Uterus (tissue), 4 donors: Measurements from ENCODE around the gene TBC1D10A. TPM values are rescaled to one million over a fixed set of nuclear protein-coding genes. Genes with fewer than 3 reads are reported as not detected.

ENCODE experiments used
- DNase-seq, 2 donors: peaks; one replicate each; pipeline ENCODE4 v3.0.0-alpha.2; 2019 to 2020
- H3K27ac ChIP-seq, 2 donors: fragments of 200-600 bp; sonication (generic); 1 replicate in 1 of 2; 2 replicates in 1 of 2; pipeline ENCODE4 v1.5.1; 2016 to 2018
- H3K27me3 ChIP-seq, 2 donors: fragments of 200-600 bp; sonication (generic); one replicate each; pipeline ENCODE4 v1.5.1; 2018 to 2019; ENCODE audit warnings: control low read depth in 1 of 2
- H3K36me3 ChIP-seq, 2 donors: fragments of 200-600 bp; sonication (generic); one replicate each; pipeline ENCODE4 v1.5.1; 2019; ENCODE audit warnings: control low read depth in 1 of 2
- H3K4me1 ChIP-seq, 2 donors: fragments of 200-600 bp; sonication (generic); one replicate each; pipeline ENCODE4 v1.5.1; 2018 to 2019; ENCODE audit warnings: control low read depth in 1 of 2
- H3K4me3 ChIP-seq, 2 donors: fragments of 200-600 bp; sonication (generic); 1 replicate in 1 of 2; 2 replicates in 1 of 2; pipeline ENCODE4 v1.5.1; 2018 to 2019; ENCODE audit warnings: mild to moderate bottlenecking in 1 of 2
- H3K9me3 ChIP-seq, 2 donors: fragments of 200-600 bp; sonication (generic); one replicate each; pipeline ENCODE4 v1.5.1; 2019; ENCODE audit warnings: control low read depth in 1 of 2
- POLR2A ChIP-seq, 2 donors: fragments of 450-650 bp; IDR thresholded peaks; one replicate each; pipeline ENCODE4 v1.6.1; 2016; ENCODE audit warnings: antibody characterized with exemption in 2 of 2, mild to moderate bottlenecking in 1 of 2, moderate library complexity in 1 of 2
- intact Hi-C: fragments of 100-400 bp; cut with DNase I; formaldehyde crosslinking; loops from one replicate; pipeline ENCODE4 v1.15.1; 2023; ENCODE audit warnings: low total_unique reads
- total RNA-seq, 4 donors: library from RNA; depleted of rRNA in 3 of 4; stranded (reverse); fragments of >200 nt in 3 of 4; gene quantifications; one replicate each; pipeline versions ENCODE4 v1.1.0 to v1.2.4, GENCODE V29; 2014 to 2023
- TF ChIP-seq, protein P1 (sequence below), 4 experiments: fragments of 200-600 bp in 2 of 4; fragments of 450-650 bp in 2 of 4; sonication (generic) in 2 of 4; IDR thresholded peaks; one replicate each; pipeline ENCODE4 v1.5.1; 2016 to 2019; ENCODE audit warnings: antibody characterized with exemption in 4 of 4, mild to moderate bottlenecking in 2 of 4, moderate library complexity in 1 of 4
- donor health status: DM: yes; HTN: yes; CAD: no.

TBC1D10A gene
- total RNA-seq, 4 donors from 2014 or later = 2.8 to 33.6 (median 10.0) TPM

- H3K9me3 ChIP-seq = no peaks in the 10 kb centered on the region
- no peak overlapping the region for H3K27ac ChIP-seq
- no peak overlapping the region for H3K4me3 ChIP-seq
- DNase-seq = no peak
- H3K27me3 ChIP-seq = no peaks in the 10 kb centered on the region
- H3K4me1 ChIP-seq = no peaks in the 10 kb centered on the region
- intact Hi-C loops = no loop called here
- no peaks in the 10 kb centered on the region for H3K36me3 ChIP-seq
- no peak for TF ChIP-seq POLR2A (IDR thresholded peaks at IDR 0.05)
- TF ChIP-seq, protein P1, sequence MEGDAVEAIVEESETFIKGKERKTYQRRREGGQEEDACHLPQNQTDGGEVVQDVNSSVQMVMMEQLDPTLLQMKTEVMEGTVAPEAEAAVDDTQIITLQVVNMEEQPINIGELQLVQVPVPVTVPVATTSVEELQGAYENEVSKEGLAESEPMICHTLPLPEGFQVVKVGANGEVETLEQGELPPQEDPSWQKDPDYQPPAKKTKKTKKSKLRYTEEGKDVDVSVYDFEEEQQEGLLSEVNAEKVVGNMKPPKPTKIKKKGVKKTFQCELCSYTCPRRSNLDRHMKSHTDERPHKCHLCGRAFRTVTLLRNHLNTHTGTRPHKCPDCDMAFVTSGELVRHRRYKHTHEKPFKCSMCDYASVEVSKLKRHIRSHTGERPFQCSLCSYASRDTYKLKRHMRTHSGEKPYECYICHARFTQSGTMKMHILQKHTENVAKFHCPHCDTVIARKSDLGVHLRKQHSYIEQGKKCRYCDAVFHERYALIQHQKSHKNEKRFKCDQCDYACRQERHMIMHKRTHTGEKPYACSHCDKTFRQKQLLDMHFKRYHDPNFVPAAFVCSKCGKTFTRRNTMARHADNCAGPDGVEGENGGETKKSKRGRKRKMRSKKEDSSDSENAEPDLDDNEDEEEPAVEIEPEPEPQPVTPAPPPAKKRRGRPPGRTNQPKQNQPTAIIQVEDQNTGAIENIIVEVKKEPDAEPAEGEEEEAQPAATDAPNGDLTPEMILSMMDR (IDR thresholded peaks at IDR 0.05) = no peak
Observed at GRCh38 chr22:30332994-30333706, 6.4 kb upstream of the TBC1D10A start.

DNA sequence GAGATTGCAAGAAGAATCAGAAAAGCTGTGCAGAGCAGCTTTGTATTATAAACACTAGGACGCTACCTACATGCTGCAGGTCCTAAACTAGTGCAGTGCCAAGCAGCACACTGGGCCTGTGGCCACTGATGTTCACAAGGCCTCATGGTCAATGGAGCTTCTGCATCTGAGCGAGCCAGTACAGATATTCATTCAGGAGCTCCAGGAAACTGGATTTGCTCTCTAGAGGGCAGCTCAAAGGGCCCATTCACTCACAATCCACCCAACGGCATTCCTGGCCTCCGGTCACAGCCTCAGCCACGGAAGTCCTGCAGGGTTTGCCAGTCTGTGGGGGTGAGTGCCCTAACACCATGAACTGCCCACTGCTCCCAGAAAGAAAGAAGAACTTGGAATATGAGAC is 5.8 kb upstream of the TBC1D10A start:
- no peaks in the 10 kb centered on the region for H3K36me3 ChIP-seq
- H3K27me3 ChIP-seq = no peaks in the 10 kb centered on the region
- no peak for DNase-seq
- no peak overlapping the region for H3K4me3 ChIP-seq
- TF ChIP-seq, protein P1 (IDR thresholded peaks at IDR 0.05) = no peak
- no peak for TF ChIP-seq POLR2A (IDR thresholded peaks at IDR 0.05)
- intact Hi-C loops = no loop called here
- no peaks in the 10 kb centered on the region for H3K9me3 ChIP-seq
- no peak overlapping the region for H3K27ac ChIP-seq
- peaks cover 0 to 1% of the 10 kb centered on the region in 2 donors for H3K4me1 ChIP-seq

DNA sequence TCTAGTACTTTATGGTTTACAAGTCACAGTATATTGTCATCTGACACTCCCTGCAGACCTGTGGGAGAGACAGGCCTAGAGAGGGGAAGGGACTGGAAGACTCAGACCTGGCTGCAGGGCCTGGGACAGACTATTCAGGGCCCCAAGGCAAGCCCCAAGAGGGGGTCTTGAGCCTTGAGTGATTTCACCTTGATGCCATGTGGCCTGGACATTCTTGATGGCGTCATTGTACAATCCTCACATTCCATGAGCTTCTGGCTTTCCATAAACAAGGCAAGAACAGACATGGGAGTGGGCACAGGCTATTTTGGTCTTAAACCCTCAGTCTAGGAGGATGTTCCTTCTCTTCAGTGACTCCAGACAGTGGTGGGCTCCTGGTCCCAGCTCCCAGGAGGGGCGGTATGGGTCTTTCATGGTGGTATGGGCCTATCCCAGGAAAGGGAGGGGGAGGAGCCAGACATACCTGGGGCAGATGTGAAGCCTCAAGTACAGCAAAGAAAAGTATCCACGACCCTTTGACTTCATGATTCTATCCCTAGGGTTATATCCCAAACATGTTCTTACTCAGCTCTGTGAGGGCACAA is 1.8 kb upstream of the TBC1D10A start:
- Histone ChIP-seq H3K36me3 (no peaks in the 10 kb centered on the region), H3K27ac (no peak overlapping the region), H3K4me1 (peaks cover 0 to 4% of the 10 kb centered on the region in 2 donors), H3K9me3 (no peaks in the 10 kb centered on the region), H3K27me3 (no peaks in the 10 kb centered on the region), H3K4me3 (no peak overlapping the region)
- DNase-seq = no peak
- intact Hi-C loops = no loop called here
- TF ChIP-seq POLR2A (IDR thresholded peaks at IDR 0.05) = no peak
- TF ChIP-seq, protein P1 (IDR thresholded peaks at IDR 0.05) = no peak

DNA sequence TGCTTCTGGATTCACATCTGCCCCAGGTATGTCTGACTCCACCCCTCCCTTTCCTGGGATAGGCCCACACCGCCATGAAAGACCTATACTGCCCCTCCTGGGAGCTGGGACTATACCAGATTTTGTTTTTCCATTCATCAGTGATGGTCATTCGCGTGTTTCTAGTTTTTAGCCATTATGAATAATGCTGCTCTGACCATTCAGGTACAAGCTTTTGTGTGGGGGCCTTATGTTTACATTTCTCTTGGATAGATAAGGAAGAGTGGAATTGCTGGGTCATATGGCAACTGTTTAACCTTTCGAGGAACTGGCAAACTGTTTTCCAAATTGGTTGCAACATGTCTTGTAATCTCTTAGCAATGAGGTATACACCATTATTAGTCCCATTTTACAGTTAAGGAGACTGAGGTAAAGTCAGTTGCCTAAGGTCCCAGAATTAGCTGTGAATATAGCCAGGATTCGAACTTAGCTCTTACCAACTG is 1.2 kb upstream of the TBC1D10A start:
- Histone ChIP-seq H3K36me3 (no peaks in the 10 kb centered on the region), H3K4me1 (peaks cover 0 to 4% of the 10 kb centered on the region in 2 donors), H3K27me3 (no peaks in the 10 kb centered on the region), H3K27ac (peak overlapping the region in 1 of 2 donors; percentile 81), H3K9me3 (no peaks in the 10 kb centered on the region), H3K4me3 (no peak overlapping the region)
- intact Hi-C loops = no loop called here
- no peak for TF ChIP-seq POLR2A (IDR thresholded peaks at IDR 0.05)
- TF ChIP-seq, protein P1 (IDR thresholded peaks at IDR 0.05) = no peak
- no peak for DNase-seq

GRCh38 chr22:30326255-30326705 is 461 bp downstream of the TBC1D10A start:
- no peaks in the 10 kb centered on the region for H3K36me3 ChIP-seq
- peak in 1 of 2 donors; percentile 43 for DNase-seq
- intact Hi-C loops = no loop called here
- H3K4me1 ChIP-seq = peaks cover 0 to 4% of the 10 kb centered on the region in 2 donors
- H3K4me3 ChIP-seq = peak overlapping the region; percentile 67 to 71
- H3K9me3 ChIP-seq = no peaks in the 10 kb centered on the region
- H3K27ac ChIP-seq = peak overlapping the region; percentile 63 to 81
- H3K27me3 ChIP-seq = no peaks in the 10 kb centered on the region
- TF ChIP-seq, protein P1 (IDR thresholded peaks at IDR 0.05) = no peak
- TF ChIP-seq POLR2A (IDR thresholded peaks at IDR 0.05) = no peak
